ENCODE measurements around the gene PCNX4. TPM values are rescaled to one million over a fixed set of nuclear protein-coding genes. Genes with fewer than 3 reads are reported as not detected.

The PCNX4 gene
- polyA plus RNA-seq, 3 donors = 13.1 to 18.4 (median 16.7) TPM

DNA sequence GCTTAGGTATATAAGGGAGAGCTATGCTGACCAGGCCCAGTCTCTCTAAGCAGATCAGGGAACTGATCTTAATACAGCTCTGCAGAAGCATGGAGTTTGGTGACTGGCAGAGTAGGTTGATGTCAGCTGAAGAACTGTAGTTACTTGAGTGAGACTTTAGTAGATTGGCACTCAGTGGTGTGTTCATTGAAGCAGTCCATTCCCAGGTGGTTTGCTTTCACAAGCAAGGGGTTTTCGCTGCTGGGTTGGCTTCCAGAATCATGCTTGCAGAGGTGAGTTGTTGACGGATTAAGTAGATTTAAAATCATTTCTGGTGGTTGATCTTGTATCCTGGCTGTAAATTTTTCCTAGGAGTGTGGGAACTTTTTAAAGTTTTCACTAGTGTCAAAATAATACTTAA lies 80.0 kb downstream of the PCNX4 start:
- Histone ChIP-seq H3K36me3 (replicated peaks in 1 of 2; ENCODE audit: control insufficient read depth in 1 of 2, insufficient read depth in 2 of 2, low read length in 2 of 2) (no peaks in the 10 kb centered on the region), H3K27me3 (ENCODE audit: control insufficient read depth in 2 of 2, insufficient read depth in 2 of 2, low read length in 2 of 2) (no peaks in the 10 kb centered on the region), H3K79me2 (ENCODE audit: insufficient read depth, low read length) (no peaks in the 10 kb centered on the region), H3K27ac (ENCODE audit: low read depth in 1 of 2, low read length in 2 of 2) (no peak overlapping the region), H2AFZ (ENCODE audit: insufficient read depth, low read depth, low read length, poor library complexity, severe bottlenecking) (no peak overlapping the region), H3K4me2 (replicated peaks; ENCODE audit: extremely low read depth, low read length, poor library complexity, severe bottlenecking) (no peak overlapping the region), H3K9me3 (replicated peaks in 1 of 2; ENCODE audit: control insufficient read depth in 1 of 2, insufficient read depth in 1 of 2, low read length in 2 of 2) (no peaks in the 10 kb centered on the region), H3K4me1 (ENCODE audit: control insufficient read depth in 1 of 2, insufficient read depth in 2 of 2, low read length in 2 of 2) (peaks cover 3 to 20% of the 10 kb centered on the region in 2 donors), H3K9ac (ENCODE audit: insufficient read depth, low read length, poor library complexity, severe bottlenecking) (no peak overlapping the region), H4K20me1 (ENCODE audit: insufficient read depth, low read length) (no peaks in the 10 kb centered on the region), H3K4me3 (replicated peaks in 1 of 3; ENCODE audit: low read depth in 2 of 3, low read length in 3 of 3) (no peak overlapping the region)
- Mint-ChIP-seq H3K9me3 (peaks cover 0 to 4% (median 0%) of the 10 kb centered on the region in 7 donors), H3K4me1 (peaks cover 14% of the 10 kb centered on the region), H3K27me3 (ENCODE audit: low read depth in 3 of 3) (peaks cover 0 to 3% (median 0%) of the 10 kb centered on the region in 3 donors), H3K27ac (no peak overlapping the region), H3K36me3 (no peaks in the 10 kb centered on the region), H3K4me3 (no peak overlapping the region)
- DNase-seq = no peak
- intact Hi-C loops (cut with micrococcal nuclease) = loop anchor here in 1 of 2 donors (5.0 kb wide), 1 partner anchor 99 kb away; no protein-coding TSS in a partner anchor
- TF ChIP-seq, protein P1, sequence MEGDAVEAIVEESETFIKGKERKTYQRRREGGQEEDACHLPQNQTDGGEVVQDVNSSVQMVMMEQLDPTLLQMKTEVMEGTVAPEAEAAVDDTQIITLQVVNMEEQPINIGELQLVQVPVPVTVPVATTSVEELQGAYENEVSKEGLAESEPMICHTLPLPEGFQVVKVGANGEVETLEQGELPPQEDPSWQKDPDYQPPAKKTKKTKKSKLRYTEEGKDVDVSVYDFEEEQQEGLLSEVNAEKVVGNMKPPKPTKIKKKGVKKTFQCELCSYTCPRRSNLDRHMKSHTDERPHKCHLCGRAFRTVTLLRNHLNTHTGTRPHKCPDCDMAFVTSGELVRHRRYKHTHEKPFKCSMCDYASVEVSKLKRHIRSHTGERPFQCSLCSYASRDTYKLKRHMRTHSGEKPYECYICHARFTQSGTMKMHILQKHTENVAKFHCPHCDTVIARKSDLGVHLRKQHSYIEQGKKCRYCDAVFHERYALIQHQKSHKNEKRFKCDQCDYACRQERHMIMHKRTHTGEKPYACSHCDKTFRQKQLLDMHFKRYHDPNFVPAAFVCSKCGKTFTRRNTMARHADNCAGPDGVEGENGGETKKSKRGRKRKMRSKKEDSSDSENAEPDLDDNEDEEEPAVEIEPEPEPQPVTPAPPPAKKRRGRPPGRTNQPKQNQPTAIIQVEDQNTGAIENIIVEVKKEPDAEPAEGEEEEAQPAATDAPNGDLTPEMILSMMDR (IDR thresholded peaks at IDR 0.05) = no peak
- WGBS (ENCODE audit: insufficient coverage) = 100% methylated on average over 2 of the region's 2 CpGs

DNA sequence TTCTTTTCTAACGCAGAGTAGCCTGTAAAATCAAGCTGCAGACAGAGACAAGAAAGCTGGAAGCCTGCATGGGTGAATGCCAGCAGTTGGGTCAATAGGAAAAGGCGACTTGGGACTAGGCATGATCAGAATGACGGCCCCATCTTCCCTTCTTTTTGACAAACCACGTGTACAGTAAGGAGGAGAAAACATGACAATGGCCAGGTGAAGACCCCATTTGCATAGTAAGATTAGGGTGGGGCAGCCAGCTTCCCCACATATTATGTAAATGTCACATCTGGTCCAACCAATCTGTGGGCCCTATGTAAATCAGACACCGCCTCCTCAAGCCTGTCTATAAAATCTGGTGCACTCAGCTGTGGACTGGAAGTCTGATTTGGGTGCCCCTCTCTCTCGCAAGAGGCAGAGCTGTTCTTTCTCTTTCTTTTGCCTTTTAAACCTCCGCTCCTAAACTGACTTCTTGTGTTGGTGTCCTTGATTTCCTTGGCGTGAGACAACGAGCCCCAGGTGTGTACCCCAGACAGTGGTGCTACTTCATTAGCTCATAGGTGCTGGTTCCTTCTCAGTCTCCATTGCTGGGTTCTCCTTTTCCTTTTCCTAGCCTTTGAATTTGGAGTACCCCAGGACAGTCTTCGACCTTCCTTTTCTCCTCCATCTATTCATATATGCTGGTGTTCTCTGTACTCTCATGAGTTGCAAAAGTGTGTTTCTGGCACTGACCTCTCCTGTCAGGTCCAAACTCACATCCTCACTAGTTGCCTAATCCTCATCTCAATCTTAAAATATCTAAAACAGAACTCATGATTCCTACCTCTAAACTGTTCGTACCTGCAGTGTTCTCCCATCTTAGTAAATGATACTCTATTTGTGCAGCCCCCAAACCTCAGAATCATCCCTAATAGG lies 82.9 kb downstream of the PCNX4 start:
- Mint-ChIP-seq H3K4me1 (peaks cover 14% of the 10 kb centered on the region), H3K27me3 (ENCODE audit: low read depth in 3 of 3) (peaks cover 0 to 3% (median 0%) of the 10 kb centered on the region in 3 donors), H3K27ac (no peak overlapping the region), H3K9me3 (peaks cover 0 to 8% (median 0%) of the 10 kb centered on the region in 7 donors), H3K36me3 (no peaks in the 10 kb centered on the region), H3K4me3 (no peak overlapping the region)
- no peaks in the 10 kb centered on the region for H4K20me1 ChIP-seq (ENCODE audit: insufficient read depth, low read length)
- H3K27ac ChIP-seq (ENCODE audit: low read depth in 1 of 2, low read length in 2 of 2) = no peak overlapping the region
- no peak overlapping the region for H3K4me2 ChIP-seq (replicated peaks; ENCODE audit: extremely low read depth, low read length, poor library complexity, severe bottlenecking)
- TF ChIP-seq, protein P1 (IDR thresholded peaks at IDR 0.05) = no peak
- no peaks in the 10 kb centered on the region for H3K9me3 ChIP-seq (replicated peaks in 1 of 2; ENCODE audit: control insufficient read depth in 1 of 2, insufficient read depth in 1 of 2, low read length in 2 of 2)
- peaks cover 3 to 20% of the 10 kb centered on the region in 2 donors for H3K4me1 ChIP-seq (ENCODE audit: control insufficient read depth in 1 of 2, insufficient read depth in 2 of 2, low read length in 2 of 2)
- H2AFZ ChIP-seq (ENCODE audit: insufficient read depth, low read depth, low read length, poor library complexity, severe bottlenecking) = no peak overlapping the region
- no peak overlapping the region for H3K4me3 ChIP-seq (replicated peaks in 1 of 3; ENCODE audit: low read depth in 2 of 3, low read length in 3 of 3)
- H3K9ac ChIP-seq (ENCODE audit: insufficient read depth, low read length, poor library complexity, severe bottlenecking) = no peak overlapping the region
- H3K36me3 ChIP-seq (replicated peaks in 1 of 2; ENCODE audit: control insufficient read depth in 1 of 2, insufficient read depth in 2 of 2, low read length in 2 of 2) = no peaks in the 10 kb centered on the region
- H3K79me2 ChIP-seq (ENCODE audit: insufficient read depth, low read length) = no peaks in the 10 kb centered on the region
- no peaks in the 10 kb centered on the region for H3K27me3 ChIP-seq (ENCODE audit: control insufficient read depth in 2 of 2, insufficient read depth in 2 of 2, low read length in 2 of 2)
- WGBS (ENCODE audit: insufficient coverage) = 94% methylated on average over 5 of the region's 11 CpGs
- intact Hi-C loops (cut with micrococcal nuclease) = loop anchor here in 1 of 2 donors (5.0 kb wide), 1 partner anchor 102 kb away; no protein-coding TSS in a partner anchor
- no peak for DNase-seq
